ENCODE measurements around the gene NRXN2.

NRXN2 gene

GRCh38 chr11:64620381-64620971 is 102.5 kb downstream of the NRXN2 start:
- no peak for DNase-seq

GRCh38 chr11:64619811-64620380 is 103.1 kb downstream of the NRXN2 start:
- DNase-seq, result no peak

GRCh38 chr11:64619196-64619595 is 103.8 kb downstream of the NRXN2 start:
- no peak for DNase-seq

GRCh38 chr11:64616817-64617216 is 106.2 kb downstream of the NRXN2 start:
- no peak for DNase-seq

GRCh38 chr11:64614917-64615316 is 108.1 kb downstream of the NRXN2 start:
- DNase-seq, result no peak

- DNase-seq, result no peak
Measured at GRCh38 chr11:64613648-64614047, 109.3 kb downstream of the NRXN2 start.

GRCh38 chr11:64611869-64612646 is 110.9 kb downstream of the NRXN2 start:
- DNase-seq, result no peak

GRCh38 chr11:64611176-64611575 is 111.8 kb downstream of the NRXN2 start:
- no peak for DNase-seq

GRCh38 chr11:64610596-64610995 is 112.4 kb downstream of the NRXN2 start:
- DNase-seq, result no peak

- no peak for DNase-seq
Measured at GRCh38 chr11:64609436-64610047, 113.5 kb downstream of the NRXN2 start.

GRCh38 chr11:64608636-64609035 is 114.4 kb downstream of the NRXN2 start:
- DNase-seq, result no peak

- DNase-seq, result no peak
Measured at GRCh38 chr11:64608046-64608445, 115.0 kb downstream of the NRXN2 start.

GRCh38 chr11:64607381-64607985 is 115.5 kb downstream of the NRXN2 start:
- no peak for DNase-seq

- DNase-seq, result no peak
Measured at GRCh38 chr11:64606796-64607380, 116.1 kb downstream of the NRXN2 start.

- no peak for DNase-seq
Measured at GRCh38 chr11:64605656-64606585, 117.1 kb downstream of the NRXN2 start.

GRCh38 chr11:64605244-64605560 is 117.8 kb downstream of the NRXN2 start:
- DNase-seq, result no peak

- DNase-seq, result no peak
Measured at GRCh38 chr11:64604458-64605243, 118.3 kb downstream of the NRXN2 start.

GRCh38 chr11:64603411-64604110 is 119.4 kb downstream of the NRXN2 start:
- DNase-seq, result no peak

GRCh38 chr11:64602466-64603070 is 120.4 kb downstream of the NRXN2 start:
- no peak for DNase-seq
